Measurements from ENCODE around the gene HYI.
"Not testable (repeated sequence)": the region's sequence is repeated elsewhere in the genome, so short reads cannot be mapped to it uniquely, and the experiment has no call there.

DNA sequence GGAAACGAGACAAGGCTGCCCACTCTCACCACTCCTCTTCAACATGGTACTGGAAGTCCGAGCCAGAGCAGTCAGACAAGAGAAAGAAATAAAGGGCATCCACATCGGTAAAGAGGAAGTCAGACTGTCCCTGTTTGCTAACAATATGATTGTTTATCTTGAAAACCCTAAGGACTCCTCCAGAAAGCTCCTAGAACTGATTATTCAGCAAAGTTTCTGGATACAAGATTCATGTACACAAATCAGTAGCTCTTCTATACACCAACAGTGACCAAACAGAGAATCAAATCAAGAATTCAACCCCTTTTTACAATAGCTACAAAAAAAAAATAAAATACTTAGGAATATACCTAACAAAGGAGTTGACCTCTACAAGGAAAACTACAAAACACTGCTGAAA lies 4.6 kb upstream of the HYI start:
- TF ChIP-seq, protein P1, sequence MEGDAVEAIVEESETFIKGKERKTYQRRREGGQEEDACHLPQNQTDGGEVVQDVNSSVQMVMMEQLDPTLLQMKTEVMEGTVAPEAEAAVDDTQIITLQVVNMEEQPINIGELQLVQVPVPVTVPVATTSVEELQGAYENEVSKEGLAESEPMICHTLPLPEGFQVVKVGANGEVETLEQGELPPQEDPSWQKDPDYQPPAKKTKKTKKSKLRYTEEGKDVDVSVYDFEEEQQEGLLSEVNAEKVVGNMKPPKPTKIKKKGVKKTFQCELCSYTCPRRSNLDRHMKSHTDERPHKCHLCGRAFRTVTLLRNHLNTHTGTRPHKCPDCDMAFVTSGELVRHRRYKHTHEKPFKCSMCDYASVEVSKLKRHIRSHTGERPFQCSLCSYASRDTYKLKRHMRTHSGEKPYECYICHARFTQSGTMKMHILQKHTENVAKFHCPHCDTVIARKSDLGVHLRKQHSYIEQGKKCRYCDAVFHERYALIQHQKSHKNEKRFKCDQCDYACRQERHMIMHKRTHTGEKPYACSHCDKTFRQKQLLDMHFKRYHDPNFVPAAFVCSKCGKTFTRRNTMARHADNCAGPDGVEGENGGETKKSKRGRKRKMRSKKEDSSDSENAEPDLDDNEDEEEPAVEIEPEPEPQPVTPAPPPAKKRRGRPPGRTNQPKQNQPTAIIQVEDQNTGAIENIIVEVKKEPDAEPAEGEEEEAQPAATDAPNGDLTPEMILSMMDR (IDR thresholded peaks at IDR 0.05 in 4 of 5, conservative IDR thresholded peaks at IDR 0.05 in 1 of 5): not testable (repeated sequence)
- not testable (repeated sequence) for TF ChIP-seq POLR2A (IDR thresholded peaks at IDR 0.05)
